HG03432 (cell line): ENCODE results near the gene APOE.
"Not testable (repeated sequence)": the region's sequence is repeated elsewhere in the genome, so short reads cannot be mapped to it uniquely, and the experiment has no call there.

Source experiments
- ATAC-seq: cut with Tn5 transposase; IDR thresholded peaks from one replicate; pipeline ENCODE4 v1.9.1; 2021; ENCODE audit warnings: mild to moderate bottlenecking, moderate library complexity; ENCODE audit not compliant: unreplicated experiment

Gene APOE

DNA sequence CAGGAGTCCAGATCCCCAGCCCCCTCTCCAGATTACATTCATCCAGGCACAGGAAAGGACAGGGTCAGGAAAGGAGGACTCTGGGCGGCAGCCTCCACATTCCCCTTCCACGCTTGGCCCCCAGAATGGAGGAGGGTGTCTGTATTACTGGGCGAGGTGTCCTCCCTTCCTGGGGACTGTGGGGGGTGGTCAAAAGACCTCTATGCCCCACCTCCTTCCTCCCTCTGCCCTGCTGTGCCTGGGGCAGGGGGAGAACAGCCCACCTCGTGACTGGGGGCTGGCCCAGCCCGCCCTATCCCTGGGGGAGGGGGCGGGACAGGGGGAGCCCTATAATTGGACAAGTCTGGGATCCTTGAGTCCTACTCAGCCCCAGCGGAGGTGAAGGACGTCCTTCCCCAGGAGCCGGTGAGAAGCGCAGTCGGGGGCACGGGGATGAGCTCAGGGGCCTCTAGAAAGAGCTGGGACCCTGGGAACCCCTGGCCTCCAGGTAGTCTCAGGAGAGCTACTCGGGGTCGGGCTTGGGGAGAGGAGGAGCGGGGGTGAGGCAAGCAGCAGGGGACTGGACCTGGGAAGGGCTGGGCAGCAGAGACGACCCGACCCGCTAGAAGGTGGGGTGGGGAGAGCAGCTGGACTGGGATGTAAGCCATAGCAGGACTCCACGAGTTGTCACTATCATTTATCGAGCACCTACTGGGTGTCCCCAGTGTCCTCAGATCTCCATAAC lies at the start of gene APOE:
APOE (plus strand) TSS at position 360 of the 724 bp plus-strand sequence. CDS start 829 bp downstream, outside the sequence.
- no peak for ATAC-seq

DNA sequence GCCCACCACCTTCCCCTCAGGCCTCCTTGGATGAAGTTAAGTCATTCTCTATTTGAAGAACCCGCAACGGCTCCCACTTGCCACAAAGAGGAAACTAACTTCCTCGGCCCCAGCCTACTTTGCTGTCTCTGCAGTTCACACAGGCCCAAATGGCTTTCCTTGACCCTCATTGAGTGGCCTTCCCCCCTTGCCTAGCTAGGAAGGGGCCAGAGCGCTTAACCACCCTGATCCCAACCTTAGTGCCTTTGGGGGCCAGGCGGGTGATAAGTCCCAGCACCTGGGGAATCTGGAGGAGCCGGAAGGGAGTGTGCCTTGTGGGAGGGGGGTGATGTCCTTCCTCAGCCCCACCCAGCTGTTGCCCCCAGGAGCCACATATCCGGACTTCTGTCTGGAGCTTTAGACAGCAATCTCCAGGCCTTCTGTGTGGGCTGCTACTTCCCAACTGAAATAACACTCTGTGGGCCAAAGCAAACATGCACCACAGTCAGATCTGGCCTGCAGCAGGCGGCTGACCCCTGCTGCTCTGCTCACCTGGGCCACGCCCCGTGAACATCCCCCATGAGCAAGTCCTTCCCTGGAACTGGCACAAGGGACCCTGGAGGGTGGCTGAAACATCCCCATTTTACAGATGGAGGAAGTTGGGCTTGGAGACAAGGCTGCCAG lies 49.0 kb upstream of the APOE start:
- ATAC-seq, result no peak

DNA sequence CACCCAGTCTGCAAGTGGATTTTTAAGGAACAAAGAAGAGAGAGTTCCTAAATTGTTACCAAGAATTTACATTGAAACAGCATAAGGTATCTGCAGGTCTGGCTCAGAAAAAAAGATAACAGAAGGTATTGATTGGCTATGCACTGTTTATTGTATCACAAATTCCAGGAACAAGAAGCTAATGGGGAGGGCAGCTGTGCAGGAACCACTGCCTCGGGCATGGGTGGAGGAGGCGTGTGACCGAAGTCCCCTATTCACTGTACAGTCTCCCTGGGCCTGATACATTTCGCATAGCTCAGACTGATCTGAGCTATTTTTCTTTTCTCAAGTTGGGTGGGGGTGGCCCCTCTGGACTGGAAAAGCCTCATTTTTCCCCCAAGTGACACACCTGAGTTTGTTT lies 47.8 kb upstream of the APOE start:
- ATAC-seq, result no peak

DNA sequence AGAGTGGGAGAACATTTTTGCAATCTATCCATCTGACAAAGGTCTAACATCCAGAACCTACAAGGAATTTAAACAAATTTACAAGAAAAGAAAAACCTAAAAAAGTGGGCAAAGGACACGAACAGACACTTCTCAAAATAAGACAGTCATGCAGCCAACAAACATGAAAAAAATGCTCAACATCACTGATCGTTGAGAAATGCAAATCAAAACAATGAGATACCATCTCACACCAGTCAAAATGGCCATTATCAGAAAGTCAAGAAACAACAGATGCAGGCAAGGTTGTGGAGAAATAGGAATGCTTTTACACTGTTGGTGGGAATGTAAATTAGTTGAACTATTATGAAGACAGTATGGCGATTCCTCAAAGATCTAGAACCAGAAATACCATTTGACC lies 44.0 kb upstream of the APOE start:
- not testable (repeated sequence) for ATAC-seq

DNA sequence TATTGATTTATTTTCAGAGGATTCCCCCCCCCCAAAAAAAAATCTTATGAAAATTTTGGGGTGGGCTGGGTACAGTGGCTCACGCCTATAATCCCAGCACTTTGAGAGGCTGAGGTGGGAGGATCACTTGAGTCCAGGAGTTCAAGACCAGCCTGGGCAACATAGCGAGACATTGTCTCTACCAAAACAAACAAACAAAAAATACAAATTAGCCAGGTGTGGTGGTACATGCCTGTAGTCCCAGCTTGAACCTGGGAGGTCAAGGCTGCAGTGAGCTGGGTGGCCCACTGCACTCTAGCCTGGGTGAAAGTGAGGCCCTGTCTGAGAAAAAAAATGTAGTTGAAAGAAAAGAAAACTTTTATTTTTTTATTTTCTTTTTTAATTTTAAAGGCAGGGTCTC lies 41.6 kb upstream of the APOE start:
- no peak for ATAC-seq

DNA sequence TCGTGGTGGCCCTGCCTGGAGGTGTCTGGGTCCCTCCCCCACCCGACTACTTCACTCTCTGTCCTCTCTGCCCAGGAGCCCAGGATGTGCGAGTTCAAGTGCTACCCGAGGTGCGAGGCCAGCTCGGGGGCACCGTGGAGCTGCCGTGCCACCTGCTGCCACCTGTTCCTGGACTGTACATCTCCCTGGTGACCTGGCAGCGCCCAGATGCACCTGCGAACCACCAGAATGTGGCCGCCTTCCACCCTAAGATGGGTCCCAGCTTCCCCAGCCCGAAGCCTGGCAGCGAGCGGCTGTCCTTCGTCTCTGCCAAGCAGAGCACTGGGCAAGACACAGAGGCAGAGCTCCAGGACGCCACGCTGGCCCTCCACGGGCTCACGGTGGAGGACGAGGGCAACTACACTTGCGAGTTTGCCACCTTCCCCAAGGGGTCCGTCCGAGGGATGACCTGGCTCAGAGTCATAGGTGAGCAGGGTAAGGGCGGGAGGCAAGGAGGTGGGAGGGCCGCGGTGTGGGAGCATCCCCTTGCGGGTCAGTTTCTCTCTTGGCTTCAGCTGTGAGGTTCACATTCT lies 40.3 kb upstream of the APOE start:
- no peak for ATAC-seq

DNA sequence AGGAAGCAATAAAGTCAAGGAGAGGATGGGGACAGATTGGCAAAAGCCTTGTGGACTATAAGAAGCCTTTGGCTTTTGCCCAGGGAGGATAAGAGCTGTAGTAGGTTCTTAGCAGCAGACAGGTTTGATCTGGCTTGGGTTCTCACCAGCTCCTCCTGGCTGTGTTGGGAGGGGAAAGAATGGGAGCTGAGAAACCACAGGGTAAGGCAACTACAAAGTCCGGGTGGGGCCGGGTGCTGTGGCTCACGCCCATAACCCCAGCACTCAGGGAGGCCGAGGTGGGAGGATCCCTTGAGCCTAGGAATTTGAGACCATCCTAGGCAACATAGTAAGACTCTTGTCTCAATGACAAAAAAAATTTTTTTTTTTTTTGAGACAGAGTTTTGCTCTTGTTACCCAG lies 38.9 kb upstream of the APOE start:
- no peak for ATAC-seq

DNA sequence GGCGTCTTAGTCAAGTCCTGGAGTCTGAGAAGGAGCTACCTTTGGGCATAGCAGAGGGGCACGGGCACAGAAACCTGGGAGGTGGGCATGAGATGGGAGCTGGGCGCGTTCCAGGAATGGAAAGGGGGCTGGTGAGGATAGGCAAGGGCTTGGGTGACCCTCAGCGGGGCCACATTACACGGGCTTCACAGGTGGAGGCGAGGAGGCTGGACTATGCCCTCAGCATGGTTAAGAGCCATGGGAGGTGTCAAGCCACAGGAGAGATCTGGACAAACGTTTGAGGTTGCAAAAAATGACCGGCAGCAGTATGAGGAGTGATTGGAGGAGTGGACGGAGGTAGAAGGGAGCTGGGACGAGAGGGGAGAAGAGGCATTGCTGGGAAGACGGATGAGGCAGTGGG lies 38.0 kb upstream of the APOE start:
- ATAC-seq, result no peak

DNA sequence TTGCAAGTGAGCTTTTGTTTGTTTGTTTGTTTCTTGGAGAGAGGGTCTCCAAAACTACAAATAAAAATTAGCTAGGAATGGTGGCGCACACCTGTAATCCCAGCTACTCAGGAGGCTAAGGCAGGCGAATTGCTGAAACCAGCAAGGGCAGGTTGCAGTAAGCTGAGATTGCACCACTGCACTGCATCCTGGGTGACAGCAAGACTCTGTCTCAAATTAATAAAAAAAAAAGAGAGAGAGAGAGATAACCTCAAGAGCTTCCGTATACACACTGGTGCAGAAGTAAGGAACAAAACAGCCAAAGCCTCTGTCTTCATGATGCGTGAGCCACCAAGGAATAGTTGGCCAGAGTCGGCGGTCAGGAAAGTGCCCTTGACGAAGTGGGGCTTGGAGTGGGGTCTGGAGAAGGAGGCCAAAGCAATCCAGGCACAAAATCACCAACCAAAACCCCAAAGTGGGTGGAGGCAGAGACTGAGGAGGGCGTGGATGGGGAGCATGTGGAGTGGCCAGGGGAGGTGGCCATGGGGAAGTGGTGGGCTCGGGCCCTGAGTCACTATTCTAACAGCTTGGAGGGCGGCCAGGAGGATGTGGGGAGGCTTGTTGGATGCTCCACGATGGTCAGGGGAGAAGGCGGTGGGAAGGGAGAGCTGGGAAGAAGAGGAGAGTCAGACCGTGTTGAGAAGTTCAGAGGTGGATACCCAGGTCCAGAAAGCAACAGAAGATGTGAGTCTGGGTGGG lies 35.7 kb upstream of the APOE start:
- ATAC-seq, result no peak

DNA sequence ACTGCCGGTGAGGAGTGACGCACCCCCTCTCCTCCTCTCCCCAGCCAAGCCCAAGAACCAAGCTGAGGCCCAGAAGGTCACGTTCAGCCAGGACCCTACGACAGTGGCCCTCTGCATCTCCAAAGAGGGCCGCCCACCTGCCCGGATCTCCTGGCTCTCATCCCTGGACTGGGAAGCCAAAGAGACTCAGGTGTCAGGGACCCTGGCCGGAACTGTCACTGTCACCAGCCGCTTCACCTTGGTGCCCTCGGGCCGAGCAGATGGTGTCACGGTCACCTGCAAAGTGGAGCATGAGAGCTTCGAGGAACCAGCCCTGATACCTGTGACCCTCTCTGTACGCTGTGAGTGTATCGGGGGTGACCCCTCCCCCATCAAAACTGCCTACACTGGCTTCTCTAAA lies 33.8 kb upstream of the APOE start:
- no peak for ATAC-seq

DNA sequence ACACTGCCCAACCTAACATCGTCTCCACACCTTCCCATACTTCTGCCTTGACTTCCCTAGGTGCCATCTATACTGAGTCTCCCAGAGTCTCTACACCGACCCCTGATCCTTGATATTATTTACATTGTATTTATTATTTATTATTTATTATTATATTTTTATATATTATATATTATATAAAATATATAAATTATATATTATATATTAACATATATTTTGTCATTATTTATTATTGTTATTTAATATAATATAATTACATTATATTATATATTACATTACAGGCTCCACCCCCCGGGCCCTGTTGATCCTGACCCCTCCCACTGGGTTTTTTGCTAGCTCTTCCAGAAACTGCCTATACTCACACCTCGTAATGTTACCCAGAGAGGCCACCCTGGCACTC lies 32.9 kb upstream of the APOE start:
- ATAC-seq, result no peak

DNA sequence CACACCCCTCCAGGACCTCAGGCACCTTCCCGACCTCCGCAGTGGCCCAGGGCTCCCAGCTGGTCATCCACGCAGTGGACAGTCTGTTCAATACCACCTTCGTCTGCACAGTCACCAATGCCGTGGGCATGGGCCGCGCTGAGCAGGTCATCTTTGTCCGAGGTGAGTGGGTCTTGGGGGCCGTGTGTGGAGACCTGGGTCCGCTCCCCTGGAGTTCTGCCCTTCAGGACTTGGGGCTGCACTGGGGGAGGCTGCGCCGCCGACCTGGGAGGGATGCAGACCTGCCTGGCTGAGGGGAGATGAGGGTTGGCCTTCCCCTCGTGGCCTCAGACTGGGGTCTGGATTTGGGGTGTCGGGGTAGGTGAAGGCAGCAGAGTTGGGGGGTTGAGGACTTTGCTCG lies 31.3 kb upstream of the APOE start:
- ATAC-seq, result no peak

DNA sequence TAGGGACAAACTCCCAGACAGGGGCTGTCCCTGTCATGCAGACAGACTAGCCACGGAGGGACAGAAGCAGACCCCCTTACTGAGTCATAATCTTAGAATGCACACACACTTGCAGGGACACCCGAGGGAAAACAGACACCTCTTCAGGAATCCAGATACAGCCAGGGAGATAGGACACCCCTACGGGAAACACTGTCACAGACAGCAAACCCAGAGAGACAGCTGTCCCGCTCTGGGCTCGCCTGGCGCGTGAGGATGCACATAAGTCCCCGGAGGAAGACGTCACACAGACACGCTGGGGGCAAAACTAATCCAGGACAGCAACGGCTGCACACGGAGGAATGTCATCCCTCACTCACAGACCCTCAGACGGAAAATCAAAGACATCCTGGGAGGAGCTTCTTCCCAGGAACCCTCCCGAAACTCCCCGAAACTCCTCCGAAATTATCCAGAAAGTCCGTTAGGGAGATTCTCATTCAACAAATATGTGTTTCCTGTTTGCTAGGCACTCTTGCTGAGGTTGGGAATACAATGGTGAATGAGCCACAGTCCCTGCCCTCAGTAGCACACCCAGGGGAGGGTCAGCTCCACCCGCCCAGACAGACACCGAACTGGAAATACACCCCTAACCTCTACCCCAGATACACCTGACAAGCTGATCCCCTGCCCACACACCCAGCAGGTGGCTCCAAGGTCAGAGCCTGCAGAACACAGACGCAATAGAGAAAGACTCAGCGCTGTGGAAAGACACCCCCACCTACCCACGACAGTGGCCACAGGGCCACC lies 29.7 kb upstream of the APOE start:
- ATAC-seq, result no peak

DNA sequence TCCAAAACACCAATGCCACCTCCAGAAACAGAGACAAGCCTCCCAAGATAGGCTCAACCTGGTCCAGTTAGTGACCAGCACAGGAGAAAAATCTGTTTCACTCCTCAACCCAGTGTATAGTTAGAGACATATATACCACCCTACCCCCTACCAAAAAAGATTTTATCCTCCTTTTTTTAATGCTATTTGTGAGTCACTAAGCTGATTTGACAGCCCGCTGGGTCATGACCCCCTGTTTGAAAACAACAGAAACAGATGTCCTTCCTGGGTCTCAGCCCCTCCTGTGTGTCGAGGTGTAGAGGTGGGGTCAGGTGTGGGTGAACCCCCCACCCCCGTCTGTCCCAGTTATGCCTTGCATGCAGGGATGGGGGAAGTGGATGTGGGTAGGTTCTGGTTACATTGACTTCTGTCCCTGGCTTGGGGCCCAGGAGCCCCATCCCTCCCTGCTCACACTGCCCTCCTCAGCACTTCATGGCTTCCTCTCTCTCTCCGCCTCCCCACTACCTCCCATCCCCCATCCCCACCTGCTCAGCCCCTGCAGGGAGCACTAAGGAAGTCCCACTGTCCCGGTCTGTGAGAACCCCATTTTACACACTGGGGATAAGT lies 28.6 kb upstream of the APOE start:
- no peak for ATAC-seq

DNA sequence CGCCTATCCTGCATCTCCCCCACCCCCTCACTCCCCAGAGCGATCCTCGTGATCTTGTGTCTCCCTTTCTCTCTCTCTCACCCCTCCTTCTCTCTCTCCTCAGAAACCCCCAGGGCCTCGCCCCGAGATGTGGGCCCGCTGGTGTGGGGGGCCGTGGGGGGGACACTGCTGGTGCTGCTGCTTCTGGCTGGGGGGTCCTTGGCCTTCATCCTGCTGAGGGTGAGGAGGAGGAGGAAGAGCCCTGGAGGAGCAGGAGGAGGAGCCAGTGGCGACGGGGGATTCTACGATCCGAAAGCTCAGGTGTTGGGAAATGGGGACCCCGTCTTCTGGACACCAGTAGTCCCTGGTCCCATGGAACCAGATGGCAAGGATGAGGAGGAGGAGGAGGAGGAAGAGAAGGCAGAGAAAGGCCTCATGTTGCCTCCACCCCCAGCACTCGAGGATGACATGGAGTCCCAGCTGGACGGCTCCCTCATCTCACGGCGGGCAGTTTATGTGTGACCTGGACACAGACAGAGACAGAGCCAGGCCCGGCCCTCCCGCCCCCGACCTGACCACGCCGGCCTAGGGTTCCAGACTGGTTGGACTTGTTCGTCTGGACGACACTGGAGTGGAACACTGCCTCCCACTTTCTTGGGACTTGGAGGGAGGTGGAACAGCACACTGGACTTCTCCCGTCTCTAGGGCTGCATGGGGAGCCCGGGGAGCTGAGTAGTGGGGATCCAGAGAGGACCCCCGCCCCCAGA lies 27.3 kb upstream of the APOE start:
- no peak for ATAC-seq

DNA sequence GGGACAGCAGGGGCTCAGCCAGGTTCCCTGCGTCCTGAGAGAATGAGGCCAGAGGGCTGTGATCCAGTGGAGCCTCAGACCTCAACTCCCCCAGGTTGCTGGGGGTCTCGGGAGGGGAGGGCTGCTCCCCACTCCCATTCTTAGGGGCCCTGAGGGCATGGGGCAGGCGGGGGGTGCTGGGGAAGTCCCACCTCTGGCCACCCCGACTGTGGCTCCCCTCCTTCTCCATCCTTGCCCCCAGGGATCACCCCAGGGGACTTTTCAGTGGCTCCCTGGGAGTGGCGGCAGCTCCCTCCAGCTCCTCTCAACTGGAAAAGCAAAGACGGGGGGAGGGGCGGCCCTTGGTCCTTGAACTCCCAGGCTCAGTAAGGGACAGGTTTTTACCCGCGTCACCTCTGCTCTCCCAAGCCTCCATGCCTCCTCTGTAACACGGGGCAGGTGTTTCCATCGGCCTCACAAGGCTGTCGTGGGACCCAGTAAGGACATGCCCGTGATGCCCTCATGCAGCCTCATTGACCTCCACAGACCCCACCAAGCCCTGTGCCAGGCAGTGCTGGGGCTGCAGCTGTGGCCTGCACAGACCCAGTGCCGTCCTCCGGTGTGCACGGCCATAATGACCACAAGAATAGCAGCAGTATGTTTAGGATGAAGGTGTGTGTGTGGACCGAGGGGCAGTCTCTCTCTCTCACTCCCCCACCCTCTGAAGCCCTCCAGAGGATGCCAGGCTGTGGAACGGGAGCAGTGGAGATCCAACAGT lies 26.1 kb upstream of the APOE start:
- no peak for ATAC-seq

DNA sequence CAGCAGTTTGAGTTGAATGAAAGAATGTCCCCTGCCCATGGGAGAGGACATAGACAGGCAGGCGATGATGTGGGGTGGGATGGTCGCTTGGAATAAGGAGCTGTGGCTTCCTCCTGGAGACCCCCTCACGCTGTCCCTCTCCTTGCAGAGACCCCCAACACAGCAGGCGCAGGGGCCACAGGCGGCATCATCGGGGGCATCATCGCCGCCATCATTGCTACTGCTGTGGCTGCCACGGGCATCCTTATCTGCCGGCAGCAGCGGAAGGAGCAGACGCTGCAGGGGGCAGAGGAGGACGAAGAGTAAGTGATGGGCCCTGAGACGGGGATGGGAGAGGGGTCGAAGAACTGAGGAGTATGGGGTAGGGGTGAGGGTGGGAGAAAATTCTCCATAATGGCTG lies 23.5 kb upstream of the APOE start:
- no peak for ATAC-seq

DNA sequence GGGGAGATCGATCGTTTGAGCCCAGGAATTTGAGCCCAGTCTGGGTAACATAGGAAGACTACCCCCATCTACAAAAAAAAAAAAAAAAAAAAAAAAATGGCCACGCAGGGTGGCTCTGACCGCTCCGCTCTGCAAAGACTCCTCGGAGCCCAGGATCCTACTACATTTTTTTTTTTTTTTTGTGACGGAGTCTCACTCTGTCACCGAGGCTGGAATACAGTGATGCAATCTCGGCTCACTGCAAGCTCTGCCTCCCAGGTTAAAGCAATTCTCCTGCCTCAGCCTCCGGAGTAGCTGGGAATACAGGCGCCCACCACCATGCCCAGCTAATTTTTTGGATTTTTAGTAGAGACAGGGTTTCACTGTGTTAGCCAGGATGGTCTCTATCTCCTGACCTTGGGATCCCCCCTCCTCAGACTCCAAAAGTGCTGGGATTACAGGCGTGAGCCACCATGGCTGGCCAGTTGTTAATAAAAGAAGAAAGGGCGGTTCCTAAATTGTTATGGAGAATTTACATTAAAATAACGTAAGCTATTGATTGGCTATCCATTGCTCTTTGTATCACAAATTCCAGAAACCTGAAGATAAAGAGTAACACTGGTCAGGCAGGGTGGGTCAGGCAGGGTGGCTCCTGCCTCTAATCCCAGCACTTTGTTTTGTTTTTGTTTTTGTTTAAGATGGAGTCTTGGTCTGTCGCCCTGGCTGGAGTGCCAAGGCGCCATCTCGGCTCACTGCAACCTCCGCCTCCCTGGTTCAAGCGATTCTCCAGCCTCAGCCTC lies 22.8 kb upstream of the APOE start:
- ATAC-seq, result not testable (repeated sequence)
